ENCODE measurements around the gene PELI2. TPM values are rescaled to one million over a fixed set of nuclear protein-coding genes. Genes with fewer than 3 reads are reported as not detected.

Gene PELI2
- total RNA-seq, 1 experiment from 2014 or later: 2.0 TPM

DNA sequence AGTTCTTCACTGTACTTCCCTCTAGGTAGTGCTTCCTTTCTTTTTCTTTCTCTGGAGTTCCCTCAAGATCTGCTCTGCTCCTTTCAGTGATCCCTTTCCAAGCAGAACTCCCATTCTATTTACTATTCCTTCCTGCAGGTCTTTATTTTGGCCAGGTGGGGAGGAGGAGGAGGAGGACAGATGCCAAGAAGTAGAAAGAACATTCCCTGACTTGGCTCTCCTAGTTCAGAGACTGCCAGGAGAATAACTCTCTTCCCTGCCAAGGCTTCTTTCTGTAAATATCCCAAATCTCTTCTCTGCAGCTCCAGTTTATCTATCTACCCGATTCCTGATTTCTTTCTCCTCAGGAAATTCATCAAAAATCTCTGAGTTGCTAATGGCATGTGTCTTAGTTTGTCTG, 231.7 kb downstream of the PELI2 start:
- peaks cover 17% of the 10 kb centered on the region for H3K27me3 ChIP-seq (ENCODE audit: insufficient read depth, low read length)
- no peak for TF ChIP-seq JUND (IDR thresholded peaks at IDR 0.05)
- H3K79me2 ChIP-seq (ENCODE audit: insufficient read depth, low read length): no peaks in the 10 kb centered on the region
- no peak overlapping the region for H3K9ac ChIP-seq (ENCODE audit: low read length)
- no peaks in the 10 kb centered on the region for H3K36me3 ChIP-seq (ENCODE audit: control insufficient read depth in 1 of 2, insufficient read depth in 2 of 2, low read length in 2 of 2)
- H3K27ac ChIP-seq (ENCODE audit: low read depth, low read length): no peak overlapping the region
- no peaks in the 10 kb centered on the region for H3K9me2 ChIP-seq (ENCODE audit: insufficient read depth)
- no peak for ATAC-seq
- H2AFZ ChIP-seq (ENCODE audit: low read depth, low read length, poor library complexity, severe bottlenecking): no peak overlapping the region
- no peaks in the 10 kb centered on the region for H3K4me1 ChIP-seq (ENCODE audit: control insufficient read depth in 1 of 2, insufficient read depth in 2 of 2, low read length in 2 of 2)
- intact Hi-C loops (cut with micrococcal nuclease): no loop called here
- DNase-seq (ENCODE audit: low read depth, low spot score): no peak
- H4K20me1 ChIP-seq (ENCODE audit: insufficient read depth): no peaks in the 10 kb centered on the region
- H3K4me3 ChIP-seq (replicated peaks in 1 of 2; ENCODE audit: low read depth in 1 of 2, low read length in 2 of 2): no peak overlapping the region
- RAD21 ChIA-PET (ENCODE audit: low non-redundant PET in 1 of 2, low total read pairs in 2 of 2, uncharacterized antibody in 2 of 2, unreplicated experiment in 2 of 2): no interaction called here
- BruUV-seq (replicated peaks): no TSS peak
- POLR2A ChIA-PET: no interaction called here
- no peak overlapping the region for H3K4me2 ChIP-seq (ENCODE audit: low read length)
- no peaks in the 10 kb centered on the region for H3K9me3 ChIP-seq (ENCODE audit: control insufficient read depth in 1 of 2, insufficient read depth in 1 of 2, low read depth in 1 of 2, low read length in 2 of 2)
- CTCF ChIA-PET: interaction anchor here (1.6 kb wide), 1 partner anchor 10 kb away, joined by 5 read pairs; no protein-coding TSS in a partner anchor
